ENCODE measurements around the gene ARHGEF10L.

Gene ARHGEF10L

GRCh38 chr1:17538010-17538409 is 1.5 kb upstream of the ARHGEF10L start:
- H3K4me3 ChIP-seq (ENCODE audit: low read length) = no peak overlapping the region
- no peak overlapping the region for H3K27ac ChIP-seq (ENCODE audit: low read depth, low read length)
- no peaks in the 10 kb centered on the region for H3K9me3 ChIP-seq (ENCODE audit: control insufficient read depth, insufficient read depth, low read length)
- H3K36me3 ChIP-seq (ENCODE audit: control insufficient read depth, low read length) = no peaks in the 10 kb centered on the region
- peaks cover 6% of the 10 kb centered on the region for H3K27me3 ChIP-seq (ENCODE audit: control insufficient read depth, low read length)
- TF ChIP-seq, protein P1, sequence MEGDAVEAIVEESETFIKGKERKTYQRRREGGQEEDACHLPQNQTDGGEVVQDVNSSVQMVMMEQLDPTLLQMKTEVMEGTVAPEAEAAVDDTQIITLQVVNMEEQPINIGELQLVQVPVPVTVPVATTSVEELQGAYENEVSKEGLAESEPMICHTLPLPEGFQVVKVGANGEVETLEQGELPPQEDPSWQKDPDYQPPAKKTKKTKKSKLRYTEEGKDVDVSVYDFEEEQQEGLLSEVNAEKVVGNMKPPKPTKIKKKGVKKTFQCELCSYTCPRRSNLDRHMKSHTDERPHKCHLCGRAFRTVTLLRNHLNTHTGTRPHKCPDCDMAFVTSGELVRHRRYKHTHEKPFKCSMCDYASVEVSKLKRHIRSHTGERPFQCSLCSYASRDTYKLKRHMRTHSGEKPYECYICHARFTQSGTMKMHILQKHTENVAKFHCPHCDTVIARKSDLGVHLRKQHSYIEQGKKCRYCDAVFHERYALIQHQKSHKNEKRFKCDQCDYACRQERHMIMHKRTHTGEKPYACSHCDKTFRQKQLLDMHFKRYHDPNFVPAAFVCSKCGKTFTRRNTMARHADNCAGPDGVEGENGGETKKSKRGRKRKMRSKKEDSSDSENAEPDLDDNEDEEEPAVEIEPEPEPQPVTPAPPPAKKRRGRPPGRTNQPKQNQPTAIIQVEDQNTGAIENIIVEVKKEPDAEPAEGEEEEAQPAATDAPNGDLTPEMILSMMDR (IDR thresholded peaks at IDR 0.05; ENCODE audit: low read depth, low read length, poor library complexity, severe bottlenecking) = no peak
- no peak for TF ChIP-seq EZH2phosphoT487 (IDR thresholded peaks at IDR 0.05; ENCODE audit: borderline replicate concordance, low read length)
- no peaks in the 10 kb centered on the region for H3K79me2 ChIP-seq (ENCODE audit: control insufficient read depth, low read length)
- H3K4me2 ChIP-seq (ENCODE audit: low read length) = no peak overlapping the region
- H4K20me1 ChIP-seq (ENCODE audit: control insufficient read depth, insufficient read depth, low read depth, low read length) = no peaks in the 10 kb centered on the region
- no peaks in the 10 kb centered on the region for H3F3A ChIP-seq (ENCODE audit: control insufficient read depth, insufficient read depth)
- H3K4me1 ChIP-seq (ENCODE audit: control insufficient read depth, low read length) = peaks cover 14% of the 10 kb centered on the region
- no peaks in the 10 kb centered on the region for H3K9me2 ChIP-seq (replicated peaks; ENCODE audit: control insufficient read depth, low read length)

DNA sequence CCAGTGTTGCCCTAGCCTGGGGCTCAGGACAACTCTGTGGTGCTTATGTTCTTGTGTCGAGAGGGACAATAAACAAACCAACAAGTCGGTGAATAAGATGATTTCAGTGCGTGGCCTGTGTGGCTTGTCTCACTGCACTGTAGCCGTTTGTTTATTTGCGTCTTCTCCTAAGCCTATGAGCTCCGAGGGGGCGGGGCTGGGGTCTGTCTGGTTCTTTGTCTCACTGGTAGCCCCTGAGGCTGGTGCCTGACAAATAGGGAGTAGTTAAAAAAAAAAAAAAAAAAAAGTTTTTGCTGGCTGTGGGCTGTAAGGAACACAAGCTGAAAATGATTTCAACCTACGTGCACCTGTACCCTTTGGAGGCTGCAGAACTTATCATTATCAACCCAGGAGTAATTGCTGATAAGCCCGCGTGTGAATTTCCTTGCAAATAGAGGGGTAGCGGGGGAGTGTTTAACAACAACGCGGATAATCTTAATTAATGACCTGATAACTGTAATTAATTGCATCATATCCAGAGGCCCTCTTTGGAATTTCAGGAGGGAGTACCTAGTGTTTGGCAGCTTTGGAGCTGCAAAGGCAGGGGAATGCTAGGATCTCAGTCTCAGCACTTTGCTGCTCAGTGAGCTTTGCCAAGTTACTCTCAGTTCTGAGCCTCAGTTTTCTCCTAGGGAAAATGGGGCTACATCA is 925 bp upstream of the ARHGEF10L start:
- no peak overlapping the region for H3K4me3 ChIP-seq (ENCODE audit: low read length)
- H3K4me1 ChIP-seq (ENCODE audit: control insufficient read depth, low read length) = peaks cover 14% of the 10 kb centered on the region
- peaks cover 6% of the 10 kb centered on the region for H3K27me3 ChIP-seq (ENCODE audit: control insufficient read depth, low read length)
- no peaks in the 10 kb centered on the region for H3K9me2 ChIP-seq (replicated peaks; ENCODE audit: control insufficient read depth, low read length)
- no peaks in the 10 kb centered on the region for H3K9me3 ChIP-seq (ENCODE audit: control insufficient read depth, insufficient read depth, low read length)
- no peaks in the 10 kb centered on the region for H3K79me2 ChIP-seq (ENCODE audit: control insufficient read depth, low read length)
- H4K20me1 ChIP-seq (ENCODE audit: control insufficient read depth, insufficient read depth, low read depth, low read length) = no peaks in the 10 kb centered on the region
- no peak overlapping the region for H3K4me2 ChIP-seq (ENCODE audit: low read length)
- TF ChIP-seq EZH2phosphoT487 (IDR thresholded peaks at IDR 0.05; ENCODE audit: borderline replicate concordance, low read length) = no peak
- no peaks in the 10 kb centered on the region for H3F3A ChIP-seq (ENCODE audit: control insufficient read depth, insufficient read depth)
- H3K36me3 ChIP-seq (ENCODE audit: control insufficient read depth, low read length) = no peaks in the 10 kb centered on the region
- H3K27ac ChIP-seq (ENCODE audit: low read depth, low read length) = no peak overlapping the region

GRCh38 chr1:17539118-17539476 is 401 bp upstream of the ARHGEF10L start:
- H3K4me2 ChIP-seq (ENCODE audit: low read length) = no peak overlapping the region
- H3K4me3 ChIP-seq (ENCODE audit: low read length) = no peak overlapping the region
- no peak overlapping the region for H3K27ac ChIP-seq (ENCODE audit: low read depth, low read length)
- no peaks in the 10 kb centered on the region for H3K79me2 ChIP-seq (ENCODE audit: control insufficient read depth, low read length)
- peaks cover 6% of the 10 kb centered on the region for H3K27me3 ChIP-seq (ENCODE audit: control insufficient read depth, low read length)
- no peaks in the 10 kb centered on the region for H3F3A ChIP-seq (ENCODE audit: control insufficient read depth, insufficient read depth)
- H3K36me3 ChIP-seq (ENCODE audit: control insufficient read depth, low read length) = no peaks in the 10 kb centered on the region
- no peaks in the 10 kb centered on the region for H4K20me1 ChIP-seq (ENCODE audit: control insufficient read depth, insufficient read depth, low read depth, low read length)
- H3K9me2 ChIP-seq (replicated peaks; ENCODE audit: control insufficient read depth, low read length) = no peaks in the 10 kb centered on the region
- peaks cover 14% of the 10 kb centered on the region for H3K4me1 ChIP-seq (ENCODE audit: control insufficient read depth, low read length)
- TF ChIP-seq EZH2phosphoT487 (IDR thresholded peaks at IDR 0.05; ENCODE audit: borderline replicate concordance, low read length) = no peak
- TF ChIP-seq, protein P1 (IDR thresholded peaks at IDR 0.05; ENCODE audit: low read depth, low read length, poor library complexity, severe bottlenecking) = no peak
- no peaks in the 10 kb centered on the region for H3K9me3 ChIP-seq (ENCODE audit: control insufficient read depth, insufficient read depth, low read length)

- H3K27ac ChIP-seq (ENCODE audit: low read depth, low read length) = no peak overlapping the region
- no peaks in the 10 kb centered on the region for H3K9me3 ChIP-seq (ENCODE audit: control insufficient read depth, insufficient read depth, low read length)
- H4K20me1 ChIP-seq (ENCODE audit: control insufficient read depth, insufficient read depth, low read depth, low read length) = no peaks in the 10 kb centered on the region
- no peak for TF ChIP-seq EZH2phosphoT487 (IDR thresholded peaks at IDR 0.05; ENCODE audit: borderline replicate concordance, low read length)
- TF ChIP-seq, protein P1 (IDR thresholded peaks at IDR 0.05; ENCODE audit: low read depth, low read length, poor library complexity, severe bottlenecking) = no peak
- no peak overlapping the region for H3K4me2 ChIP-seq (ENCODE audit: low read length)
- H3F3A ChIP-seq (ENCODE audit: control insufficient read depth, insufficient read depth) = no peaks in the 10 kb centered on the region
- H3K4me1 ChIP-seq (ENCODE audit: control insufficient read depth, low read length) = peaks cover 13% of the 10 kb centered on the region
- no peaks in the 10 kb centered on the region for H3K79me2 ChIP-seq (ENCODE audit: control insufficient read depth, low read length)
- no peaks in the 10 kb centered on the region for H3K36me3 ChIP-seq (ENCODE audit: control insufficient read depth, low read length)
- H3K9me2 ChIP-seq (replicated peaks; ENCODE audit: control insufficient read depth, low read length) = no peaks in the 10 kb centered on the region
- H3K27me3 ChIP-seq (ENCODE audit: control insufficient read depth, low read length) = peaks cover 6% of the 10 kb centered on the region
- no peak overlapping the region for H3K4me3 ChIP-seq (ENCODE audit: low read length)
Observed at GRCh38 chr1:17540255-17541001, 930 bp downstream of the ARHGEF10L start.

Measured in DOHH2 (cell line).